Neutrophil (primary cell): ENCODE results near the gene ALDH16A1.

Source experiments
- H3K27ac ChIP-seq: fragments of 200-600 bp; sonication (generic); 2 replicates; pipeline ENCODE4 v1.5.1; 2016; ENCODE audit warnings: mild to moderate bottlenecking, moderate library complexity
- H3K27me3 ChIP-seq: fragments of 200-600 bp; sonication (generic); 2 replicates; pipeline ENCODE4 v1.6.0; 2016; ENCODE audit warnings: mild to moderate bottlenecking
- H3K36me3 ChIP-seq: fragments of 200-600 bp; sonication (generic); 2 replicates; pipeline ENCODE4 v1.5.1; 2017
- H3K4me1 ChIP-seq, 2 experiments: fragments of 200-600 bp in 1 of 2; sonication (generic) in 1 of 2; 1 replicate in 1 of 2; 2 replicates in 1 of 2; pipeline versions ENCODE4 v1.5.1 to v1.6.1; 2013 to 2016; ENCODE audit warnings: low read depth in 1 of 2, low read length in 1 of 2, mild to moderate bottlenecking in 1 of 2, moderate library complexity in 1 of 2; ENCODE audit not compliant: control insufficient read depth in 1 of 2, insufficient read depth in 1 of 2
- H3K4me3 ChIP-seq, 2 experiments: fragments of 200-600 bp in 1 of 2; sonication (generic) in 1 of 2; 1 replicate in 1 of 2; 2 replicates in 1 of 2; pipeline ENCODE4 v1.5.1; 2013 to 2016; ENCODE audit warnings: low read depth in 1 of 2, low read length in 1 of 2, mild to moderate bottlenecking in 1 of 2, moderate library complexity in 1 of 2
- H3K9me3 ChIP-seq: fragments of 200-600 bp; sonication (generic); 2 replicates; pipeline ENCODE4 v1.5.1; 2016
- CTCF ChIP-seq: fragments of 200-600 bp; sonication (generic); IDR thresholded peaks from 2 replicates; pipeline ENCODE4 v1.5.1; 2016; ENCODE audit warnings: antibody characterized with exemption

The ALDH16A1 gene

GRCh38 chr19:49502866-49503581 is 50.0 kb downstream of the ALDH16A1 start:
- peaks cover 18% of the 10 kb centered on the region for H3K36me3 ChIP-seq
- no peak for TF ChIP-seq CTCF
- H3K9me3 ChIP-seq = no peaks in the 10 kb centered on the region
- H3K4me1 ChIP-seq = peaks cover 31 to 39% of the 10 kb centered on the region in 2 experiments
- H3K27me3 ChIP-seq = peaks cover 7% of the 10 kb centered on the region
- no peak overlapping the region for H3K4me3 ChIP-seq
- no peak overlapping the region for H3K27ac ChIP-seq

- no peak for TF ChIP-seq CTCF
- Histone ChIP-seq H3K36me3 (peaks cover 13% of the 10 kb centered on the region), H3K27me3 (peaks cover 7% of the 10 kb centered on the region), H3K27ac (no peak overlapping the region), H3K9me3 (no peaks in the 10 kb centered on the region), H3K4me3 (no peak overlapping the region), H3K4me1 (peaks cover 31 to 39% of the 10 kb centered on the region in 2 experiments)
Measured at GRCh38 chr19:49503582-49503962, 50.5 kb downstream of the ALDH16A1 start.

GRCh38 chr19:49506575-49507105 is 53.6 kb downstream of the ALDH16A1 start:
- Histone ChIP-seq H3K27ac (peak overlapping the region; percentile 50), H3K4me1 (peaks cover 11 to 17% of the 10 kb centered on the region in 2 experiments), H3K9me3 (no peaks in the 10 kb centered on the region), H3K27me3 (no peaks in the 10 kb centered on the region), H3K36me3 (no peaks in the 10 kb centered on the region), H3K4me3 (peak overlapping the region in 1 of 2 experiments; percentile 12)
- TF ChIP-seq CTCF = peak; percentile 84

GRCh38 chr19:49507803-49508494 is 54.9 kb downstream of the ALDH16A1 start:
- Histone ChIP-seq H3K4me3 (no peak overlapping the region), H3K27ac (no peak overlapping the region)
- no peak for TF ChIP-seq CTCF

GRCh38 chr19:49512970-49513745 is 60.1 kb downstream of the ALDH16A1 start:
- H3K27ac ChIP-seq = peak overlapping the region; percentile 98
- peak overlapping the region; percentile 92 to 93 for H3K4me3 ChIP-seq
- no peaks in the 10 kb centered on the region for H3K9me3 ChIP-seq
- H3K4me1 ChIP-seq = peaks cover 57 to 59% of the 10 kb centered on the region in 2 experiments
- no peaks in the 10 kb centered on the region for H3K27me3 ChIP-seq
- no peak for TF ChIP-seq CTCF
- peaks cover 39% of the 10 kb centered on the region for H3K36me3 ChIP-seq

More at GRCh38 chr19:49507803-49508494, 54.9 kb downstream of the ALDH16A1 start:
- Histone ChIP-seq H3K4me1 (peaks cover 20 to 23% of the 10 kb centered on the region in 2 experiments), H3K9me3 (no peaks in the 10 kb centered on the region), H3K27me3 (no peaks in the 10 kb centered on the region), H3K36me3 (no peaks in the 10 kb centered on the region)
